Measurements from ENCODE around the gene ALS2CL.

ALS2CL gene

GRCh38 chr3:46662771-46663551, 30.5 kb downstream of the ALS2CL start:
- no peak for DNase-seq

- no peak for DNase-seq
Observed at GRCh38 chr3:46661776-46662766, 31.4 kb downstream of the ALS2CL start.

- DNase-seq: no peak
Observed at GRCh38 chr3:46660543-46661523, 32.6 kb downstream of the ALS2CL start.

GRCh38 chr3:46660003-46660402, 33.5 kb downstream of the ALS2CL start:
- DNase-seq: no peak

- DNase-seq: no peak
Observed at GRCh38 chr3:46659285-46659684, 34.2 kb downstream of the ALS2CL start.

GRCh38 chr3:46656778-46657556, 36.5 kb downstream of the ALS2CL start:
- DNase-seq: no peak

GRCh38 chr3:46655271-46655670, 38.2 kb downstream of the ALS2CL start:
- DNase-seq: no peak

GRCh38 chr3:46651084-46651483, 42.4 kb downstream of the ALS2CL start:
- DNase-seq: no peak

- no peak for DNase-seq
Observed at GRCh38 chr3:46649436-46649835, 44.0 kb downstream of the ALS2CL start.

GRCh38 chr3:46648096-46648495, 45.4 kb downstream of the ALS2CL start:
- DNase-seq: no peak

GRCh38 chr3:46646700-46647099, 46.8 kb downstream of the ALS2CL start:
- no peak for DNase-seq

GRCh38 chr3:46643701-46644100, 49.8 kb downstream of the ALS2CL start:
- DNase-seq: no peak

- DNase-seq: no peak
Observed at GRCh38 chr3:46642971-46643370, 50.5 kb downstream of the ALS2CL start.

- no peak for DNase-seq
Observed at GRCh38 chr3:46640927-46641326, 52.6 kb downstream of the ALS2CL start.

- DNase-seq: no peak
Observed at GRCh38 chr3:46639221-46639620, 54.3 kb downstream of the ALS2CL start.

- no peak for DNase-seq
Observed at GRCh38 chr3:46634856-46635255, 58.6 kb downstream of the ALS2CL start.

GRCh38 chr3:46632792-46633191, 60.7 kb downstream of the ALS2CL start:
- DNase-seq: no peak

- DNase-seq: no peak
Observed at GRCh38 chr3:46629551-46630517, 63.6 kb downstream of the ALS2CL start.

GRCh38 chr3:46628901-46629369, 64.5 kb downstream of the ALS2CL start:
- no peak for DNase-seq

- no peak for DNase-seq
Observed at GRCh38 chr3:46627078-46627477, 66.4 kb downstream of the ALS2CL start.

Data from cerebellar nuclear complex (tissue), 1 donor.